Measurements from ENCODE around the gene POLR1E. TPM values are rescaled to one million over a fixed set of nuclear protein-coding genes. Genes with fewer than 3 reads are reported as not detected.

Gene POLR1E
- total RNA-seq, 1 experiment from 2014 or later: 45.8 TPM

- H3K9ac ChIP-seq (ENCODE audit: extremely low read depth, insufficient read length, low read length): no peak overlapping the region
- no peak overlapping the region for H2BK20ac ChIP-seq (ENCODE audit: low read depth, low read length, poor library complexity, severe bottlenecking)
- no peak overlapping the region for H3K18ac ChIP-seq (ENCODE audit: insufficient read length, low read depth, low read length)
- H3K23me2 ChIP-seq (ENCODE audit: insufficient read length, low read depth, low read length, poor library complexity, severe bottlenecking): no peaks in the 10 kb centered on the region
- no peaks in the 10 kb centered on the region for H3K79me2 ChIP-seq (ENCODE audit: insufficient read depth, low read length)
- no peak overlapping the region for H3K27ac ChIP-seq (ENCODE audit: insufficient read length, low read depth, low read length)
- Mint-ChIP-seq H3K4me3 (no peak overlapping the region), H3K9me3 (no peaks in the 10 kb centered on the region), H3K27ac (peak overlapping the region in 1 of 3 experiments; percentile 34; a peak in 1 of 7 replicates), H3K27me3 (ENCODE audit: low read depth) (no peaks in the 10 kb centered on the region), H3K4me1 (no peaks in the 10 kb centered on the region), H3K36me3 (ENCODE audit: insufficient read depth in 1 of 3, low read depth in 3 of 3) (peaks cover 49 to 78% (median 68%) of the 10 kb centered on the region in 3 experiments)
- no peak overlapping the region for H4K5ac ChIP-seq (ENCODE audit: insufficient read length, low read depth, low read length)
- H3K23ac ChIP-seq (ENCODE audit: insufficient read length, low read depth, low read length): no peak overlapping the region
- no peak overlapping the region for H2BK12ac ChIP-seq (ENCODE audit: insufficient read length, low read depth, low read length)
- no peak overlapping the region for H3K4me2 ChIP-seq (ENCODE audit: insufficient read depth, insufficient read length, low read length)
- H2AK5ac ChIP-seq (ENCODE audit: insufficient read length, low read length): no peak overlapping the region
- H4K8ac ChIP-seq (replicated peaks; ENCODE audit: insufficient read length, low read depth, low read length): no peak overlapping the region
- H4K20me1 ChIP-seq (ENCODE audit: control insufficient read depth, insufficient read depth, insufficient read length): no peaks in the 10 kb centered on the region
- no peaks in the 10 kb centered on the region for H3K79me1 ChIP-seq (ENCODE audit: insufficient read depth, low read depth, low read length, poor library complexity, severe bottlenecking)
- H2BK120ac ChIP-seq (ENCODE audit: low read depth, low read length, poor library complexity, severe bottlenecking): no peak overlapping the region
- H4K91ac ChIP-seq (ENCODE audit: insufficient read length, low read depth, low read length): no peak overlapping the region
- DNase-seq: no peak
- no peaks in the 10 kb centered on the region for H3K27me3 ChIP-seq (ENCODE audit: insufficient read depth, low read length)
- H3K14ac ChIP-seq (ENCODE audit: insufficient read depth, low read length): no peak overlapping the region
- no peak overlapping the region for H3K56ac ChIP-seq (ENCODE audit: insufficient read length, low read depth, low read length)
- no peaks in the 10 kb centered on the region for H3K9me3 ChIP-seq (ENCODE audit: control insufficient read depth, low read depth, low read length)
- H3K4me1 ChIP-seq (ENCODE audit: insufficient read depth, low read length): no peaks in the 10 kb centered on the region
- no peak overlapping the region for H2BK5ac ChIP-seq (ENCODE audit: insufficient read length, low read length)
- WGBS (ENCODE audit: extremely low coverage, insufficient read length, low lambda C conversion rate): no CpG with 5 or more reads among the region's 4 CpGs
- no peak overlapping the region for H3K4ac ChIP-seq (ENCODE audit: low read depth, low read length)
- no peak overlapping the region for H3T11ph ChIP-seq (ENCODE audit: low read length)
- no peak overlapping the region for H2AFZ ChIP-seq (ENCODE audit: low read length)
- no peak overlapping the region for H2BK15ac ChIP-seq (ENCODE audit: low read depth, low read length)
- no peak for TF ChIP-seq CTCF (conservative IDR thresholded peaks at IDR 0.05)
Observed at GRCh38 chr9:37496020-37496419, 10.3 kb downstream of the POLR1E start.
